HG02852 (cell line): Measurements from ENCODE around the gene PRIM2.
"Not testable (repeated sequence)": the region's sequence is repeated elsewhere in the genome, so short reads cannot be mapped to it uniquely, and the experiment has no call there.

Source experiments
- ATAC-seq: cut with Tn5 transposase; IDR thresholded peaks from one replicate; pipeline ENCODE4 v1.9.1; 2021; ENCODE audit warnings: mild to moderate bottlenecking, moderate library complexity; ENCODE audit not compliant: unreplicated experiment

PRIM2 gene

GRCh38 chr6:57491795-57492194 lies 174.4 kb downstream of the PRIM2 start:
- not testable (repeated sequence) for ATAC-seq

- ATAC-seq = not testable (repeated sequence)
Measured at GRCh38 chr6:57496251-57496650, 178.8 kb downstream of the PRIM2 start.

- ATAC-seq = not testable (repeated sequence)
Measured at GRCh38 chr6:57500368-57501021, 183.1 kb downstream of the PRIM2 start.

GRCh38 chr6:57502387-57502786 lies 185.0 kb downstream of the PRIM2 start:
- not testable (repeated sequence) for ATAC-seq

GRCh38 chr6:57505251-57505650 lies 187.8 kb downstream of the PRIM2 start:
- ATAC-seq = not testable (repeated sequence)

GRCh38 chr6:57510390-57510789 lies 193.0 kb downstream of the PRIM2 start:
- not testable (repeated sequence) for ATAC-seq

- not testable (repeated sequence) for ATAC-seq
Measured at GRCh38 chr6:57515171-57515570, 197.7 kb downstream of the PRIM2 start.

GRCh38 chr6:57515845-57516244 lies 198.4 kb downstream of the PRIM2 start:
- not testable (repeated sequence) for ATAC-seq

- not testable (repeated sequence) for ATAC-seq
Measured at GRCh38 chr6:57516776-57517175, 199.3 kb downstream of the PRIM2 start.

GRCh38 chr6:57519198-57519597 lies 201.8 kb downstream of the PRIM2 start:
- ATAC-seq = not testable (repeated sequence)

- not testable (repeated sequence) for ATAC-seq
Measured at GRCh38 chr6:57521085-57521484, 203.7 kb downstream of the PRIM2 start.

- ATAC-seq = not testable (repeated sequence)
Measured at GRCh38 chr6:57523221-57523620, 205.8 kb downstream of the PRIM2 start.

- ATAC-seq = not testable (repeated sequence)
Measured at GRCh38 chr6:57529755-57530154, 212.3 kb downstream of the PRIM2 start.

- not testable (repeated sequence) for ATAC-seq
Measured at GRCh38 chr6:57532660-57533059, 215.2 kb downstream of the PRIM2 start.

- not testable (repeated sequence) for ATAC-seq
Measured at GRCh38 chr6:57535121-57535520, 217.7 kb downstream of the PRIM2 start.

GRCh38 chr6:57535994-57536393 lies 218.6 kb downstream of the PRIM2 start:
- ATAC-seq = peak; percentile 76

- ATAC-seq = not testable (repeated sequence)
Measured at GRCh38 chr6:57537916-57538315, 220.5 kb downstream of the PRIM2 start.

GRCh38 chr6:57551961-57552360 lies 234.5 kb downstream of the PRIM2 start:
- not testable (repeated sequence) for ATAC-seq

GRCh38 chr6:57557855-57558254 lies 240.4 kb downstream of the PRIM2 start:
- ATAC-seq = not testable (repeated sequence)

- ATAC-seq = not testable (repeated sequence)
Measured at GRCh38 chr6:57559170-57559569, 241.7 kb downstream of the PRIM2 start.

GRCh38 chr6:57562233-57562632 lies 244.8 kb downstream of the PRIM2 start:
- not testable (repeated sequence) for ATAC-seq

GRCh38 chr6:57572119-57572518 lies 254.7 kb downstream of the PRIM2 start:
- ATAC-seq = not testable (repeated sequence)

GRCh38 chr6:57572844-57573243 lies 255.4 kb downstream of the PRIM2 start:
- ATAC-seq = not testable (repeated sequence)
